Left lung (tissue), 10 donors: Measurements from ENCODE around the gene GSTM1. TPM values are rescaled to one million over a fixed set of nuclear protein-coding genes. Genes with fewer than 3 reads are reported as not detected.

Experiments used
- ATAC-seq: fragments of 200-7000 bp; cut with Tn5 transposase; one replicate; pipeline ENCODE4 v1.9.1; 2020; ENCODE audit warnings: moderate library complexity
- DNase-seq, 4 donors: peaks; one replicate each; pipeline ENCODE4 v3.0.0-alpha.2; 2013 to 2020
- H3K27ac ChIP-seq, 2 donors: fragments of 200-600 bp; sonication (generic) in 1 of 2; one replicate each; pipeline versions ENCODE4 v1.5.0 to v1.8.0; 2020 to 2021
- H3K27me3 ChIP-seq, 2 donors: fragments of 200-600 bp; sonication (generic) in 1 of 2; one replicate each; pipeline versions ENCODE4 v1.5.0 to v1.8.0; 2020 to 2021
- H3K36me3 ChIP-seq, 2 donors: fragments of 200-600 bp; sonication (generic) in 1 of 2; one replicate each; pipeline versions ENCODE4 v1.5.0 to v1.8.0; 2020 to 2021
- H3K4me1 ChIP-seq, 2 donors: fragments of 200-600 bp; one replicate each; pipeline ENCODE4 v1.8.0; 2021
- H3K4me3 ChIP-seq, 2 donors: fragments of 200-600 bp; sonication (generic) in 1 of 2; one replicate each; pipeline versions ENCODE4 v1.5.0 to v1.8.0; 2020 to 2021; ENCODE audit warnings: mild to moderate bottlenecking in 1 of 2
- H3K9me3 ChIP-seq, 2 donors: fragments of 200-600 bp; sonication (generic) in 1 of 2; one replicate each; pipeline versions ENCODE4 v1.5.0 to v1.8.0; 2020 to 2021
- CTCF ChIP-seq, 2 donors: fragments of 200-600 bp; sonication (generic) in 1 of 2; IDR thresholded peaks; one replicate each; pipeline versions ENCODE4 v1.5.0 to v1.8.0; 2021; ENCODE audit warnings: antibody characterized with exemption in 2 of 2
- intact Hi-C, 2 donors: fragments of 100-400 bp; cut with DNase I; formaldehyde crosslinking; loops; one replicate each; pipeline versions ENCODE4 v1.11.2 to v1.14.2; 2022
- polyA plus RNA-seq, 6 donors: library from polyadenylated mRNA; unstranded; fragments of 120-200 nt; gene quantifications; one replicate each; pipeline ENCODE4 v1.2.1, GENCODE V29; 2013; ENCODE audit not compliant: insufficient read length in 6 of 6
- total RNA-seq, 2 donors: library from RNA; stranded (reverse); fragmentation: NEBNext Ultra II Directional; extraction: Animal tissue kit (Norgen Biotek cat#: 25700); gene quantifications; one replicate each; pipeline ENCODE4 v1.2.1, GENCODE V29; 2021
- donor health status: DM: no; HTN: yes; CAD: no.
- donor health status: DM: no; HTN: no; CAD: no.

Gene GSTM1
- total and polyA plus RNA-seq, 8 donors = 1.7 to 165 (median 96.2) TPM; not detected in 1

DNA sequence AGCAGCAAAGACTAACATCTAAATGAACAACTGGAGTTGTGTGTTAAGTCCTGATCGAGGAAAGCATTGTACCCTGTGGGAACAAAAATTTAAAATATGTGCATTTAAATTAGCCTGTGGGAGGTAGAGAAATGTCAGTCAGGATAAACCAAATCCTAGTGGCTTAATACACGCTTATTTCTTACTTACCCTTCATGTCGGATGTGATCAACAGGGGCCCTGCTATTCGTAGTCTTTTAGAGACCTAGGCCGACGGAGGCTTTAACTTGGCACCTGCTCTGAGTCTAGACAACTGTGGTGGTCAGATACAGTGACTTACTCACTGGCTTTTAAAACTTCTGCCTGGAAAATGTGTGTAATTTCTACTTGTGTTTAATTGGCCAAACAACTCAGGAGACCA lies 43.0 kb downstream of the GSTM1 start:
- Histone ChIP-seq H3K4me3 (no peak overlapping the region), H3K4me1 (no peaks in the 10 kb centered on the region), H3K9me3 (peaks cover 0 to 3% of the 10 kb centered on the region in 2 donors), H3K27ac (no peak overlapping the region), H3K36me3 (no peaks in the 10 kb centered on the region), H3K27me3 (no peaks in the 10 kb centered on the region)
- no peak for DNase-seq
- ATAC-seq = no peak
- intact Hi-C loops = no loop called here
- TF ChIP-seq CTCF (IDR thresholded peaks at IDR 0.05) = no peak

DNA sequence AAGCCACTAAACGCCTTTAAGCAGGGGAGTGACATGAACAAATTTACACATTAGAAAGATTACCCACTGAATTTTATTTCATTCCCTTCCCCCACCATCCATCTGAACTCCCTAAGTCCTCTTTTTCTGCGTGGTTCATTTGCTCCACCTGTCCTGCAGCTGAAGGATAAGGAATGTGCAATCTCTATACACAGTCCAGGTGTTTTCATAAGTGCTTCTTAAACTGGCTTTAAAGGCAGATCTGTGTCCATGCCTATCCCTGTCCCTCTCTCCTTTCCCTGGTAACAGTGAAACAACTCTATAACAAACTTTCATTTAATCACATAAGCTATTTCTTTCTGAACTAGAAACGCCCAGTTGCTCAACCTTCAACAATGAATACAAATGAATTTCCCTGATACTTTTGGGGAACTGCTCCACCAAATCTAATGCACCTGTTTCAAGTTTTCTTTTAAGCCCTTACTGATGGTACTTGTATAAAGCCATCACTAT lies 44.8 kb downstream of the GSTM1 start:
- Histone ChIP-seq H3K9me3 (peaks cover 0 to 3% of the 10 kb centered on the region in 2 donors), H3K36me3 (no peaks in the 10 kb centered on the region), H3K4me3 (no peak overlapping the region), H3K27ac (no peak overlapping the region), H3K27me3 (no peaks in the 10 kb centered on the region), H3K4me1 (no peaks in the 10 kb centered on the region)
- DNase-seq (no peak), ATAC-seq (no peak)
- TF ChIP-seq CTCF (IDR thresholded peaks at IDR 0.05) = no peak
- intact Hi-C loops = no loop called here

DNA sequence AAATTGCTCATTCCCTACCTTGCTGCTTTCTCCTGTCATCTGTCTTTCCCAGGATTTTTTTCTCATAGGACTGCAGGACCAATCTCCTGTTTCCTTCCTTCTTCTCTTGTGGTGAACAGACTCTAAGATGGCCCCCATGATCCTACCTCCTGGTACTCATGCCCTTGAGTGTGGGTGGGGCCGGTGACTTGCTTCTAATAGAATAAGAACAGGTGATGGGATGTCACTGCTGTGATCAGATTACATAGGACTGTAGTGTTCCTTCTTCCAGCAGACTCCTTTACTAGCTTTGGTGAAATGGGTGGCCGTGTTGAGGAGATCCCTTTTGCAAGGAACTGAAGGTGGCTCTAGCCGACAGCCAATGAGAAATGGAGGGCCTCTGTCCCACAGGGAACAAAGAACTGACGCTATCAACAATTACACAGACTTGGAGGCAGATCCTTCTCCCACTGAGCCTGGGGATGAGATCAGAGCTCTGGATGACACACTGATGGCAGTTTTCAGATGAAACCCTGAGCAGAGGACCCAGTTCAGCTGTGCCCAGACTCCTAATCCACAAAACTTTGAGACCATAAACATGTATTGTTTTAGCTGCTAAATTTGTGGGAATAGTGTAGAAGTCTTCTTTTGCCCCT lies 45.7 kb downstream of the GSTM1 start:
- Histone ChIP-seq H3K36me3 (no peaks in the 10 kb centered on the region), H3K4me3 (no peak overlapping the region), H3K9me3 (peaks cover 0 to 3% of the 10 kb centered on the region in 2 donors), H3K27ac (no peak overlapping the region), H3K27me3 (no peaks in the 10 kb centered on the region), H3K4me1 (no peaks in the 10 kb centered on the region)
- TF ChIP-seq CTCF (IDR thresholded peaks at IDR 0.05) = no peak
- intact Hi-C loops = no loop called here
- ATAC-seq = no peak
- DNase-seq = no peak

DNA sequence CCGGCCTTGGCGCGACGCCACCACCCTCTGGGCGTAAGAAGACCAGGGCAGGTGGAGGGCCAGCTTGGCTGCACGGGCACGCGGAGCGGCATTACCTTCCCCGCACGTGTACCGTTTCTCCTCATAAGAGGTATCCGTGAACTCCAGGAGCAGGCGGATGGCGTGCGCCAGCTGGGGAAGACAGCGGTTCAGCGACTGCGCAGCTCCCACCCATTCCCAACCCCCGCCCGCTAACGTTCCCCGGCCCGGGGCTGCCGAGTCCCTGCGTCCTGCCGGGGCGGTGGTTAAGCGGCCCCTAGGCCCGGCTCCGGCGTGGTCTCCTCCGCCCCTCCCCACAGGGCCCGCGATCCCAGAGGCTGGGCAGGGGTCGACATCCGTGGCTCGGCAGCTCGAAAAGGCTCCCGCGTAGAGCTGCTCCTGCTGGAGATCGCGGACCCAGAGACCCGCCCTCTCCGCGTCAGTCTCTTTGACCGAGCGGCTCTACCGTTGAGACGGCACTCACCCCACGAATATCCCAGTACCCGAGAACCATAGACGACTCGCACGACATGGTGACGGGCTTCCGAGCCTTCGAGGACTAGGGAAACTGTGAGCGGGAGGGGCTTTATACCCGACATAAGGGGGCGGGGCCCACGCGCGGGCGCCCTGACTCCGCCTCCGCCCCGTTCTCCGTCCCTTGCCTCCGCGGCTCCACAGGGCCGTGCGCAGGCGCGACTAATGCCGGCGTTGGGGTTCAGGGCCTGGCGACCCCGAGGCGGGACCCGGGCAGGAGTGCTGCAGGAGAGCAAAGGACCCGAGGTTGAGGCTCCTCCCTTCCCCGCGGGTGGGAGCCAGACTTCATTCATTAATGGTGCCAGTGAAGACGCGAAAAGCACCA lies 52.4 kb downstream of the GSTM1 start:
- H3K27me3 ChIP-seq = peaks cover 7 to 22% of the 10 kb centered on the region in 2 donors
- ATAC-seq (peak; percentile 99), DNase-seq (peak; percentile 69 to 96 (median 86))
- TF ChIP-seq CTCF (IDR thresholded peaks at IDR 0.05) = no peak
- H3K9me3 ChIP-seq = no peaks in the 10 kb centered on the region
- intact Hi-C loops = no loop called here
- H3K27ac ChIP-seq = peak overlapping the region in 1 of 2 donors; percentile 72
- no peaks in the 10 kb centered on the region for H3K36me3 ChIP-seq
- H3K4me3 ChIP-seq = peak overlapping the region; percentile 53 to 69
- H3K4me1 ChIP-seq = peaks cover 5 to 18% of the 10 kb centered on the region in 2 donors
